GM18505 (cell line): ENCODE results near the gene ARHGEF33.

Experiments
- ATAC-seq: cut with Tn5 transposase; IDR thresholded peaks from one replicate; pipeline ENCODE4 v1.9.1; 2021; ENCODE audit not compliant: unreplicated experiment
- POLR2A ChIP-seq: IDR thresholded peaks from 4 replicates; pipeline ENCODE4 v1.6.1; 2011; ENCODE audit warnings: borderline replicate concordance; ENCODE audit not compliant: insufficient read depth, insufficient read length; ENCODE audit errors: extremely low read depth

The ARHGEF33 gene

GRCh38 chr2:38889575-38889974, at the start of gene ARHGEF33:
Gene ARHGEF33 (plus strand): TSS chr2:38889875. CDS start chr2:38919448, 29,573 bp downstream.
- TF ChIP-seq POLR2A = no peak
- ATAC-seq = no peak

GRCh38 chr2:38850045-38850444, 39.6 kb upstream of the ARHGEF33 start:
- no peak for TF ChIP-seq POLR2A
- ATAC-seq = peak; percentile 93

GRCh38 chr2:38856165-38856564, 33.5 kb upstream of the ARHGEF33 start:
- TF ChIP-seq POLR2A = no peak
- ATAC-seq = no peak

- no peak for TF ChIP-seq POLR2A
- no peak for ATAC-seq
Measured at GRCh38 chr2:38862476-38862875, 27.2 kb upstream of the ARHGEF33 start.

- no peak for ATAC-seq
- TF ChIP-seq POLR2A = no peak
Measured at GRCh38 chr2:38863061-38863695, 26.5 kb upstream of the ARHGEF33 start.

- no peak for ATAC-seq
- TF ChIP-seq POLR2A = no peak
Measured at GRCh38 chr2:38866773-38867443, 22.8 kb upstream of the ARHGEF33 start.

- no peak for ATAC-seq
- no peak for TF ChIP-seq POLR2A
Measured at GRCh38 chr2:38871432-38871831, 18.2 kb upstream of the ARHGEF33 start.

- ATAC-seq = no peak
- no peak for TF ChIP-seq POLR2A
Measured at GRCh38 chr2:38873763-38874162, 15.9 kb upstream of the ARHGEF33 start.

GRCh38 chr2:38875227-38875575, 14.5 kb upstream of the ARHGEF33 start:
- no peak for TF ChIP-seq POLR2A
- ATAC-seq = no peak

- peak; percentile 64 for TF ChIP-seq POLR2A
- ATAC-seq = peak; percentile 100
Measured at GRCh38 chr2:38875576-38876367, 13.9 kb upstream of the ARHGEF33 start, which contains the start of the genes DHX57 and MORN2. Gene DHX57 (minus strand): TSS chr2:38875934. CDS start chr2:38868405, 7,529 bp downstream. Gene MORN2 (plus strand): TSS chr2:38875976.

- TF ChIP-seq POLR2A = no peak
Measured at GRCh38 chr2:38876407-38876806, 13.3 kb upstream of the ARHGEF33 start.

GRCh38 chr2:38886063-38886462, 3.6 kb upstream of the ARHGEF33 start:
- no peak for TF ChIP-seq POLR2A
- no peak for ATAC-seq

More at GRCh38 chr2:38876407-38876806, 13.3 kb upstream of the ARHGEF33 start:
- ATAC-seq = no peak

GRCh38 chr2:38887347-38887746, 2.3 kb upstream of the ARHGEF33 start:
- TF ChIP-seq POLR2A = no peak
- ATAC-seq = no peak
